Measurements from ENCODE around the gene PTPRN2. TPM values are rescaled to one million over a fixed set of nuclear protein-coding genes. Genes with fewer than 3 reads are reported as not detected.
A peak's percentile ranks its signal among the peaks of the same experiment; 100 is the strongest.
"Not testable (repeated sequence)": the region's sequence is repeated elsewhere in the genome, so short reads cannot be mapped to it uniquely, and the experiment has no call there.

PTPRN2 gene
- total RNA-seq, 2 donors from 2014 or later = 30.3 to 40.7 TPM

DNA sequence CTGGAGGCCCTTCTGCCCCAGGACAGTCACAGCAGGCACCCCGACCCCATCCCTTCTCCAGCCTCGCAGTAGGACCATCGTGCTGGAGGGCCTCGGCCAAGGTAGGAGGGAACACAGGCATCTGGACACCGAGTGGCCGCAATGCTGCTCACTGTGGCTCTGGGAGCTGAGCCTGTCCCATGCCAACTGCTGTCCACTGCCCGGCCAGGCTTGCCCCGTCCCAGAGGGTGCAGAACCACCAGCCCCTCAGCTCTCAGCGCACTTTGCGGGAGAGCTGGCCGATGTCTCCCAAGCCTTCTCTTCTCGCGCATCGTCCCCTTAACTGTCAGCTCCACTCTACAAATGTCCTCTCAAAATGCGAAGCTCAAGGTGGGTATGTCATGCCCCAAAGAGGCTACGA, 197.2 kb downstream of the PTPRN2 start:
- DNase-seq = no peak
- intact Hi-C loops (cut with DNase I, micrococcal nuclease) = no loop called here
- ATAC-seq = no peak

DNA sequence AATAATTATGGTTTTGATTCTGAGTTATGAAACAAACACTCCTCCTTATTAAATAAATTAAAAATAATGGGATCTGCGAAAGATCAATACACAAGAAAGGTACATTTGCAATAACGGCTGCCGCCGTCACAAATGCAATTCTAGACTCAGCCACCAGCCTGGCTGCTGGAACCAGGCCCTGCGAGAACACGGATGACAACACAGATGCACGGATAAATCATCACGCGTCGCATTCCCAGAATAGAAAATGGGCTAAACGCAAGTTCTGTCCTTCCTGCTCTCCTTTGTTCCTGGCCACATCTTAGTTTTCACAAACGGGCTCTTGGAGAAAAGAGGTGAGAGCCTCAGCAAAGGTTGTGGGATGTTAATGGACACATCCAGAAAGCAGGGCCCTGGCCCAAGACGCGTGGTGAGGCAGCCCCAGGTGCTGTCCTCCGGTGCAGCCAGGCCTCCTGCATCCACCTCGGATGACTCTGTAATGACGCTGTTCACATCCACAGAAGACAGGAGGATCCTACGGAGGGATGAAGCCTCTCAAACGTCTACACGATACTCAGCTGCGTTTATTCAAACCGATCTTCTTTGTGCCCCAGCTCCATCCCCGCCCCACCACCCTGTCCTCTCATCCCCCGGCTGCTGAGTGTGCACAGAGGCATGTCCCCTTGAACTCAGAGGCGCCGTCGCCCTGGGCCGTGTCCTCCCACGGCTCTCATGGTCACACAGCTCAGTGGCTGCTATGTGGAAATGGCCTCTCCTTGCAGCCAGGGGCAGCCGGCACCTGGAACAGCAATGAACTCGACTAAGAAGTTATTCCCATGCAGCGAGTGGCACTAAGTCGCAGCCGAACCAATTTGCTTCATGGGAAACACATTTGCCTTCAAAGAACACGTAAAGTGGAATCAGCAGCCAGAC, 197.9 kb downstream of the PTPRN2 start:
- intact Hi-C loops (cut with DNase I, micrococcal nuclease) = no loop called here
- no peak for ATAC-seq

DNA sequence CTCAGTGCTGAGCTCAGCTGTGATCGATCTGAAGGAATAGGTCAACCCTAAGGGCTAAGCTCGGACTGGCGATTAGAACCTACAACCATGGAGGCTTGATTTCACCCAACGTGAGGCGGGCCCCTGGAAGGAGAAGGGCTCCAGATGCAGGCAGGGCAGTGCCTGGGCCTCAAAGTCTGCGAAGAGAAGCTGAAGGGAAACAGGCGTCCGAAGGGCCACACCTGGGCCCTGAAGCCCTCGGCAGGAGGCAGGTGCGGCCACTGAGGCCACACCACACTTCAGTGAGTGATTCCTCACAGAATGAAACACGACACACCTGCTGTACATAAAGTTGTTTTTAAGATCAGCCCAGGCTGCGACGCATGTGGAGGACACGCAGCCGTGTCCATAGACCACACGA, 198.7 kb downstream of the PTPRN2 start:
- intact Hi-C loops (cut with DNase I, micrococcal nuclease) = no loop called here
- no peak for ATAC-seq
- DNase-seq = no peak

More for the DNA sequence above, 197.9 kb downstream of the PTPRN2 start:
- DNase-seq = no peak

DNA sequence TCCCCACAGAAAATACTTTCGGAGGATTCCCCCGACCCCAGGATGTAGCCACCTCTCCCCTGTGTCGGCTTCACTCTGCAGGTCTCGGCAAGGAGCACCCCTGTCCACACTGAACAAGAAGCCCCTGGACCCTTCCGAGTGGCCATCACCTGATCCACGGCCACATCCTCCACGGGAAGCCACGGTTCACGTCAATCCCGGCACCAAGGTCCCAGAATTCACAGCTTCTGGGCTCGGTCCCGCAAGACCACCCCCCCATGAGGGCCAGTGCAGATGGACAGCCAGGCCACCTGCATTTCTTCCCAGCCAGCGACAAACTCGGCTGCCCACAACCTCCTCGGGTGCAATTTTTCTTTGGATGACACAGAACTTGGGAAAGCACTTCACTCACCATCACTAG, 199.6 kb downstream of the PTPRN2 start:
- intact Hi-C loops (cut with DNase I, micrococcal nuclease) = no loop called here
- no peak for DNase-seq
- no peak for ATAC-seq

DNA sequence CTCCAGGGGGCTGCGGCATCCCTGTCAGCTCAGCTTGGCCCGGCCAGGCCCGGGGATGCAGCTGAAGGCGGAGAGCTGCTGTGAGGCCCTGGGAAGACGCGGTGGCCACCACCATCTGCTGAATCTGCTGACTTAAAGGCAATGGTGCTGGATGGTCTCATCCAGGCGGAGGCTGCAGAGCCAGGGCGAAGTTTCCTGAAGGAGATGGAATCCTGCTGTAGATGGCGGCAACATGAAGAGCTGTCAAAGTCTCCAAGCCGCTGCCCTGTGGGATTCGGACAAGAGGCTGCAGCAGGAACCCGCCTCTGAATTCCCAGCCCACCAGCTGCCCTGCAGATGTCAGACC, 200.1 kb downstream of the PTPRN2 start:
- DNase-seq = no peak
- ATAC-seq = no peak
- intact Hi-C loops (cut with DNase I, micrococcal nuclease) = no loop called here

DNA sequence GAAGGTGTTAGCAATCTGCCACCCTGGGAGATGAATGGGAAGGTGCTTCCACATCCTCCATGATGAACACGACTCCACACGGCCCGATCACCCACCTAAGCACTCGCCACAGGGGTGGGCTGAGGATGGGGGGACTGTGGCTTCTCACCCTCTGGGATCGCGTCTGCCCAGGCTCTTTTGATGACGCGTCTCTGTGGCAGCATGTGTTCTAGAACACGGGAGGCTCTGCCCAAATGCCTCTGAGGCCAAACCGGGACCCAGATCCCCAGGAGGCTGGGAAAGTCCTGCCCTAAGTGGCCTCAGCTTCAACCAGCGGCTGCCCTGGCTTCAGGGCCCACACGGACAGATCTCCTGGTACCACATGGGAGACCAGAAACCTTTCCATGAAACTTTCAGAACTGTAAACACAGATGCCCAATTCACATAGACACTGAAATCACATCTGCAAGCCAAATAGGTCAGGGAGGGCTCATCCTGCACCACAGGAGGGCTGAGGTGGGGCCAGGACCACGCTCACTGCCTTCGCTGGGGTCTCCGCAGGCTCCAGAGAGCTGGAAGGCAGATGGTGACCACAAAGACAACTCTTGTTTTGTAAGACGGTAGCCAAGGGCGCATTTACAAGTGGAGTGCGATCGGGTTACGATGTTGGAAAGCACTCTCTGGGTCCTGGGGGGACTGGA, 200.6 kb downstream of the PTPRN2 start:
- DNase-seq (no peak), ATAC-seq (no peak)
- intact Hi-C loops (cut with DNase I, micrococcal nuclease) = no loop called here

DNA sequence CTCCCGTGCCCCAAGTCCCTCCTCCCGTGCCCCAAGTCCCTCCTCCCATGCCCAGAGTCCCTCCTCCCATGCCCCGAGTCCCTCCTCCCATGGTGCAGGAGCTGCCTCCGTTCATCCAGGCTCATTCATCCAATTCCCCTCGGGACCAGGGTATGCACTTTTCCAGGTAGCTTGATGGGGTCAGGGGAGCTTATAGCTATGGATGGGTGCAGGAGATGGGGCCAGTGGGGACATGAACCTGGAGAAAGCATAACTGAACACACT, 201.3 kb downstream of the PTPRN2 start:
- no peak for ATAC-seq
- no peak for DNase-seq
- intact Hi-C loops (cut with DNase I, micrococcal nuclease) = no loop called here

DNA sequence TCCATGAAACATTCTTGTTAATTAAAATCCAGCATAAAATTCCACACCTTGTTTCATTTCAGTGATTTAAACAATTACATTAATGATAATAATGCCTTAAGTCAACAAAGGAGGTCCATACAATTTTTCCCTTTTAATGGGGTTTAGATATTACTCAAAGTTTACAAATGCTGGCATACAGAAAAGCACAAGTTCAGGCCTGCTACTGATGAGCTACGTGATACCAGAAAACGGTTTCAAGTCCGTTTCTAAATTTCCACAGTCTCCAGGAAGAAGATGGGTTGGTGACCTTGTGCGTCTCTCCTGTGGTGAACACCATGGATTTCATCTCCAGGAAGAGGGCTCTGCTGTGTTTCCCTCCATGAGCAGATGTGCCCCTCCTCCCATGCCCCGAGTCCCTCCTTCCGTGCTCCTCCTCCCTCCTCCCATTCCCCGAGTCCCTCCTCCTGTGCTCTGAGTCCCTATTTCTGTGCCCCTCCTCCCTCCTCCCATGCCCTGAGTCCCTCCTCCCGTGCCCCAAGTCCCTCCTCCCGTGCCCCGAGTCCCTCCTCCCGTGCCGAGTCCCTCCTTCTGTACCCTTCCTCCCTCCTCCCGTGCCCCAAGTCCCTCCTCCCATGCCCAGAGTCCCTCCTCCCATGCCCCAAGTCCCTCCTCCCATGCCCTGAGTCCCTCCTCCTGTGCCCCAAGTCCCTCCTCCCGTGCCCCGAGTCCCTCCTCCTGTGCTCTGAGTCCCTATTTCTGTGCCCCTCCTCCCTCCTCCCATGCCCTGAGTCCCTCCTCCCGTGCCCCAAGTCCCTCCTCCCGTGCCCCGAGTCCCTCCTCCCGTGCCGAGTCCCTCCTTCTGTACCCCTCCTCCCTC, 201.9 kb downstream of the PTPRN2 start:
- intact Hi-C loops (cut with DNase I, micrococcal nuclease); DNase-seq; ATAC-seq: not testable (repeated sequence)

DNA sequence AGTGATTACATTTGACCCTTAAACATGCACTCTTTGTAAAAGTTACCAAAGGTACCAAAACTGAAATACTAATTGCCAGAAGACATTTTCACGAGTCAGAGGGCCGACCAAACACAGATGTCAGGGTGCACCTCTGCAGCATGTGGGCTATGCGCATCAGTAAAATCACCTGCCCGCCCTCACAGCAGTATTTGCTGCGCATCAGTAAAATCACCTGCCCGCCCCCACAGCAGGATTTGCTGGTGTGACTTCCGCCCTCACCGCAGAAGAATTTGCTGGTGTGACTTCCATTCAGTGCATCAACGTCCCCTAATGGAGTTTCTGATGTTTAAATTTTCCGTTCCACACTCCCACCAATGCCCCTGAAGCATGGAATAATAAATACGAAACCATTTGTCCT, 202.9 kb downstream of the PTPRN2 start:
- DNase-seq (no peak), ATAC-seq (no peak)
- intact Hi-C loops (cut with DNase I, micrococcal nuclease) = no loop called here

DNA sequence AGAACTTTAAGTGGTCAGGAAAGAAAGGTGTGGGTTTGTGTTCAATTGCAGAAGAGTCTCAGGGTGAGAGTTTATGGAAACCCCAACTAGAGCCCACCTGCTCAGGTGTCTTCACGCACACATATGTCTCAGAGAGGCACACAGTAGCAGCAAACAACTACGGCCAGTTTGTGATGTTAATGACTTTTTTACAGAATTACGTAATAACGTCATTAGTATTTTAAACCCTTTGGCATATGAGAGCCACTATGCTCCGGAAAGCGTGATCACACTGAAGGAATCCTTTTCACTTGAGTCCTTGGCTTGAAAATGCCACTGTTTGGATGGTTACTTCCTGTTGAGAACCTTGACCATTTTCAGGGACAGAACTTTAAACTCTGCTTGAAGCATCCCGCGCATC, 204.0 kb downstream of the PTPRN2 start:
- ATAC-seq (no peak), DNase-seq (no peak)
- intact Hi-C loops (cut with DNase I, micrococcal nuclease) = no loop called here

DNA sequence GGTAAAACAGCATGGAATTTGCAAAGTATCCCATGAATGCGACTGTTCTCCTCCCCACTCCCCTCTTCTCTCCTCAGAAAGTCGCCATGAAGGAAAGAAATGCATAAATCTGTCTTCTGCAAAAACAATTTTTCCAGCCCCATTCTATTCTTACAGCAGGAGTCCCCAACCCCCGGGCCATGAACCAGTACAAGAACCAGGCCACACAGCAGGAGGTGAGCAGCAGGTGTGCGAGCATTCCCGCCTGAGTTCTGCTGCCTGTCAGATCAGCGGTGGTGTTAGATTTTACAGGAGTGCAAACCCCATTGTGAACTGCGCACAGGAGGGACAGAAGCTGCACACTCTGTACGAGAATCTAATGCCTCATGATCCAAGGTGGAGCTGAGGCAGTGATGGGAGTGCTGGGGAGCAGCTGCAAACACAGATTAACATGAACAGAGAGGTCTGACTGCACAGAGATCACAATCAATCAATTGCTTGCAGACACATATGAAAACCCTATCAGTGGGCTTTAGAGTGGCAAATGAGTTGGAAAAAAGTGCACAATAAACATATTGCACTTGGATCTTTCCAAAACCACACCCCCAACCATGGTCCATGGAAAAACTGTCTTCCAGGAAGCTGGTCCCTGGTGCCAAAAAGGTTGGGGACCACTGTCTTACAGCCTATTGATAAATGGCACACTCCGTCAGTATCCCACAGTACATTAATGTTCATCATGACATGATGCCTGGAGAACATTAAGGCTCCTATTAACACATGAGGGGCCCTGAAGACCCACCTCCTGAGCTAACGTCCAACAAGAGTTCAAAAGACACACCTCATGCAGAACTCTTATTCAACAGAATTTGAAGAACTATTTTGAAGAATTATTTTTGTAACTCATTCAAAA, 205.0 kb downstream of the PTPRN2 start:
- no peak for DNase-seq
- intact Hi-C loops (cut with DNase I, micrococcal nuclease) = no loop called here

DNA sequence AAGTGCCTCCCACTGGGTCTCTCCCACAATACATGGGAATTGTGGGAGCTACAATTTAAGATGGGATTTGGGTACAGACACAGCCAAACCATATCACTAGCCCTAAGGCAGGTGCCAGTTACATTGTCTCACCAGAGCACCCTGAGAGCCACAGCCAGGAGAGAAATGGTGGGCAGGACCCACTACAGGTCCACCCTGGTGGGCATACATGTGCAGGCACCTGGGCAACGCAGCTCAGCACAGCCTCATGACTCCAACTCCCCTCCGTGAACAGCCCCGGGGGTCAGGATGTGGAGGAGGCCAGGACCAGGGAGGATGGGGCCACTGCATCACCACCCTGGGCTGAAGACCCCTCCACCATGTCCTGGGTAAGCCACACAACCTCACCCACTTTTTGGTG, 205.7 kb downstream of the PTPRN2 start:
- no peak for ATAC-seq
- DNase-seq = no peak
- intact Hi-C loops (cut with DNase I, micrococcal nuclease) = no loop called here

More for the DNA sequence above, 205.0 kb downstream of the PTPRN2 start:
- ATAC-seq = no peak

DNA sequence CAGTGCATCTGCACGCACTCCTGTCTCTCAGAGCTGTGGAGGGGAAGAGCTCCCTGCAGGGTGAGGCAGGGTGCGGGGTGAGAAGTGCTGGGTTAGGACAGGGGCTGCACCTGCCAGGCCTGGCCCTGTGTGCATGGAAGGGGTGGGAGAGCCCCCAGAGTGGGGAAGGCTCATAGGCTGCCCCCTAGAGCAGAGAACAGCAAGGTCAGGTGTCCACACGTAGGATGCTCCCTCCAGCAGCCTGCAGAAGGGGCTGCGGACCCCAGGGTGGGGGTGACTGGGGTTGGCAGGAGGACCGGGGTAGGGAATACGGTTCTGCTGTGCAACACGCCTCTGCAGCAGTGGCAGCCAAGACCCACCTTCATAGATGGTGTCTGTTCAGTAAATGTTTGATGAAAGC, 208.6 kb downstream of the PTPRN2 start:
- DNase-seq (no peak), ATAC-seq (no peak)

DNA sequence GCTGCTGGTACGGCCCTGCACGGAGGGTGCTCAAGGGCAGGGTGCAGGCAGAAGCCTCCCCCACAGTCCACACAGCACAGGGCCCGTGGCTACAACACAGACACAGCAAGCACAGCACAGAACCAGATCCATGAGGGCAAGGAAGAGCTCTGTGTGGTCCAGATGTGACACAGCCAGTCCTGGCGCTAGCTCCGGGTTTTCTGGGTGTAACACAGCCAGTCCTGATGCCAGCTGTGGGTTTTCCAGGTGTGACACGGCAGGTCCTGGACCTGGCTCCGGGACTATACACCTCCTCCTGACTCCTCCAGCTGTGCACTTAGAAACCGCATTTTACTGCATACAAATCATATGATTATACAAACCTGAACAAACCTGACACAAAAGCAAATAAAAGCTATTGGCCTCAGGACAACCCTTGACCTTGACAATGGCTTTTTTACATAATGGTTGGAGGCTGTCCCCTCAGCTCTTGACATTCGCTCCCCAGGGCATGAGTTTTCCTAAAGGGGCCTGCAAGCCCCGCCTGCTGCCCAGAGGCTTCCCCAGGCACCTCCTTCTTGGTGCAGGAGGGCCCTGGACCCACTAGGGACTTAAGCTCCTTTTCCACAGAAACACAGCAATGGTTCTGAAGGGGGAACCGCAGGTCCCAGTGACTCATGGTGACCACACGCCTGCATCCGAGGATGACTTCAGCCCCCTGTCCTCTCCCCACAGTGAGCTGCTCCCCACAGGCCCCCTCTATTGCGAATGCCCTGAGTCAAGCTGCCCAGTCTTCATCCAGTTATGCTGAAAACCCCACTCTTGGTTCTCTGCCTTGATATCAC, 209.6 kb downstream of the PTPRN2 start:
- peak; percentile 18 to 40 for DNase-seq
- peak; percentile 90 for ATAC-seq
- intact Hi-C loops (cut with DNase I, micrococcal nuclease) = no loop called here

More for the DNA sequence above, 208.6 kb downstream of the PTPRN2 start:
- intact Hi-C loops (cut with DNase I, micrococcal nuclease) = no loop called here

DNA sequence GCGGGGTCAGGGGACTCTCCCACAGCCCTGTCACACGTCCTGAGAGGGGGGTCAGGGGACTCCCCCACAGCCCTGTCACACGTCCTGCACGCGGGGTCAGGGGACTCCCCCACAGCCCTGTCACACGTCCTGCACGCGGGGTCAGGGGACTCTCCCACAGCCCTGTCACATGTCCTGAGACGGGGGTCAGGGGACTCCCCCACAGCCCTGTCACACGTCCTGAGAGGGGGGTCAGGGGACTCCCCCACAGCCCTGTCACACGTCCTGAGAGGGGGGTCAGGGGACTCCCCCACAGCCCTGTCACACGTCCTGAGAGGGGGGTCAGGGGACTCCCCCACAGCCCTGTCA, 210.8 kb downstream of the PTPRN2 start:
- DNase-seq; intact Hi-C loops (cut with DNase I, micrococcal nuclease); ATAC-seq: not testable (repeated sequence)

DNA sequence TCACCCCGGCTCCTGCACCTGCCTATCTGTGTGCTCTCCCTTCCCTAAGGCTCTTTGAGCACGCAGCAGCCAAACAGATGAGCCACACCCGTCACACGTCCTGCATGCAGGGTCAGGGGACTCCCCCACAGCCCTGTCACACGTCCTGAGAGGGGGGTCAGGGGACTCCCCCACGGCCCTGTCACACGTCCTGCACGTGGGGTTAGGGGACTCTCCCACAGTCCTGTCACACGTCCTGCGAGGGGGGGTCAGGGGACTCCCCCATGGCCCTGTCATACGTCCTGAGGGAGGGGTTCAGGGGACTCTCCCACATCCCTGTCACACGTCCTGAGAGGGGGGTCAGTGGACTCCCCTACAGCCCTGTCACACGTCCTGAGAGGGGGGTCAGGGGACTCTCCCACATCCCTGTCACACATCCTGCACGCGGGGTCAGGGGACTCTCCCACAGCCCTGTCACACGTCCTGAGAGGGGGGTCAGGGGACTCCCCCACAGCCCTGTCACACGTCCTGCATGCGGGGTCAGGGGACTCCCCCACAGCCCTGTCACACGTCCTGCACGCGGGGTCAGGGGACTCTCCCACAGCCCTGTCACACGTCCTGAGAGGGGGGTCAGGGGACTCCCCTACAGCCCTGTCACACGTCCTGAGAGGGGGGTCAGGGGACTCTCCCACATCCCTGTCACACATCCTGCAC, 211.3 kb downstream of the PTPRN2 start:
- ATAC-seq; intact Hi-C loops (cut with DNase I, micrococcal nuclease): not testable (repeated sequence)

DNA sequence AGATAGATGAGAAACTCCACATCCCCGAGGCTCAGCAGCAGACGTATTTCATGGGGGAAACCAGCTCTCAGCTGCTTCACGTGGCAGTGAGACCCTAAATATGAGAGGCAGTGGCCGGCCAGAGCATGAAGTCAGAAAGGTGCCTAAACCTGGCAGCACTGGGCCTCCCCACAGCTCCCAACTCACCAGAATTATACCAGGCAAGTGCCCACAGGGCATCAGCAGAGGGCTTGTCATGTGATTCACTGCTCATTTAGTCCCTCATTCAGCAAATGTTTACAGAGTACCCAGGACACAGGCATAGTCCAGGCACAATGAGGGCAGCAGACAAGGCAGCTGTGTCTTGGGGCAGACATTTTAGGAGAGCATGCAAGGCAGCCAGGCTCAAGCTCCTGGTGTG, 212.6 kb downstream of the PTPRN2 start:
- no peak for ATAC-seq
- no peak for DNase-seq
- intact Hi-C loops (cut with DNase I, micrococcal nuclease) = no loop called here

More for the DNA sequence above, 211.3 kb downstream of the PTPRN2 start:
- DNase-seq = not testable (repeated sequence)
